Suppressor macrophage (primary cell): ENCODE data around the gene POU2AF1.
"Not testable (repeated sequence)": the region's sequence is repeated elsewhere in the genome, so short reads cannot be mapped to it uniquely, and the experiment has no call there.

Experiments used
- DNase-seq, 4 experiments: peaks; one replicate each; pipeline ENCODE4 v3.0.0-alpha.2; 2020 to 2022

Gene POU2AF1

GRCh38 chr11:111344032-111344431 is 35.0 kb downstream of the POU2AF1 start:
- no peak for DNase-seq

- no peak for DNase-seq
These were observed 36.7 kb downstream of the POU2AF1 start for GRCh38 chr11:111342329-111342728.

- no peak for DNase-seq
These were observed 39.2 kb downstream of the POU2AF1 start for GRCh38 chr11:111339758-111340388.

- DNase-seq = no peak
These were observed 42.4 kb downstream of the POU2AF1 start for GRCh38 chr11:111336582-111337256.

- DNase-seq = no peak
These were observed 43.0 kb downstream of the POU2AF1 start for GRCh38 chr11:111336062-111336461.

GRCh38 chr11:111335549-111335948 is 43.5 kb downstream of the POU2AF1 start:
- DNase-seq = no peak

- DNase-seq = no peak
These were observed 44.3 kb downstream of the POU2AF1 start for GRCh38 chr11:111334532-111335502.

GRCh38 chr11:111331711-111332479 is 47.2 kb downstream of the POU2AF1 start:
- DNase-seq = no peak

GRCh38 chr11:111330234-111330893 is 48.7 kb downstream of the POU2AF1 start:
- DNase-seq = no peak

- no peak for DNase-seq
These were observed 49.5 kb downstream of the POU2AF1 start for GRCh38 chr11:111329306-111330204.

- no peak for DNase-seq
These were observed 51.0 kb downstream of the POU2AF1 start for GRCh38 chr11:111327908-111328624.

- DNase-seq = no peak
These were observed 52.3 kb downstream of the POU2AF1 start for GRCh38 chr11:111326824-111327223.

- DNase-seq = no peak
These were observed 53.8 kb downstream of the POU2AF1 start for GRCh38 chr11:111325259-111325658.

- DNase-seq = no peak
These were observed 54.8 kb downstream of the POU2AF1 start for GRCh38 chr11:111324277-111324720.

GRCh38 chr11:111322534-111322933 is 56.5 kb downstream of the POU2AF1 start:
- no peak for DNase-seq

- DNase-seq = no peak
These were observed 58.1 kb downstream of the POU2AF1 start for GRCh38 chr11:111320728-111321568.

GRCh38 chr11:111320199-111320598 is 58.9 kb downstream of the POU2AF1 start:
- not testable (repeated sequence) for DNase-seq

- no peak for DNase-seq
These were observed 59.8 kb downstream of the POU2AF1 start for GRCh38 chr11:111319296-111319695.

- DNase-seq = no peak
These were observed 67.0 kb downstream of the POU2AF1 start for GRCh38 chr11:111312076-111312475.
